Upper lobe of right lung (tissue), 1 donor: ENCODE results near the gene TSBP1. TPM values are rescaled to one million over a fixed set of nuclear protein-coding genes. Genes with fewer than 3 reads are reported as not detected.

Source experiments
- ATAC-seq: fragments of 200-7000 bp; cut with Tn5 transposase; one replicate; pipeline ENCODE4 v1.9.1; 2020; ENCODE audit warnings: mild to moderate bottlenecking, moderate library complexity
- DNase-seq: peaks from one replicate; pipeline ENCODE4 v3.0.0-alpha.2; 2020
- H3K27ac ChIP-seq: fragments of 200-600 bp; one replicate; pipeline ENCODE4 v1.8.0; 2022
- H3K27me3 ChIP-seq: fragments of 200-600 bp; one replicate; pipeline ENCODE4 v1.8.0; 2022; ENCODE audit warnings: mild to moderate bottlenecking
- H3K36me3 ChIP-seq: fragments of 200-600 bp; one replicate; pipeline ENCODE4 v1.8.0; 2022
- H3K4me1 ChIP-seq: fragments of 200-600 bp; one replicate; pipeline ENCODE4 v1.8.0; 2022
- H3K4me3 ChIP-seq: fragments of 200-600 bp; one replicate; pipeline ENCODE4 v1.8.0; 2022; ENCODE audit warnings: mild to moderate bottlenecking
- H3K9me3 ChIP-seq: fragments of 200-600 bp; one replicate; pipeline ENCODE4 v1.8.0; 2022
- intact Hi-C: fragments of 100-400 bp; cut with DNase I; formaldehyde crosslinking; loops from one replicate; pipeline ENCODE4 v1.11.0; 2022
- total RNA-seq: library from RNA; stranded (reverse); fragmentation: NEBNext Ultra II Directional; extraction: Animal tissue kit (Norgen Biotek cat#: 25700); gene quantifications from one replicate; pipeline ENCODE4 v1.2.1, GENCODE V29; 2021
- TF ChIP-seq, protein P1 (sequence below): fragments of 200-600 bp; IDR thresholded peaks from one replicate; pipeline ENCODE4 v1.8.0; 2022; ENCODE audit warnings: antibody characterized with exemption
- donor health status: DM: no; HTN: yes; CAD: no; lungs with severe emphysema.

The TSBP1 gene
- total RNA-seq, 1 donor from 2014 or later: not detected

DNA sequence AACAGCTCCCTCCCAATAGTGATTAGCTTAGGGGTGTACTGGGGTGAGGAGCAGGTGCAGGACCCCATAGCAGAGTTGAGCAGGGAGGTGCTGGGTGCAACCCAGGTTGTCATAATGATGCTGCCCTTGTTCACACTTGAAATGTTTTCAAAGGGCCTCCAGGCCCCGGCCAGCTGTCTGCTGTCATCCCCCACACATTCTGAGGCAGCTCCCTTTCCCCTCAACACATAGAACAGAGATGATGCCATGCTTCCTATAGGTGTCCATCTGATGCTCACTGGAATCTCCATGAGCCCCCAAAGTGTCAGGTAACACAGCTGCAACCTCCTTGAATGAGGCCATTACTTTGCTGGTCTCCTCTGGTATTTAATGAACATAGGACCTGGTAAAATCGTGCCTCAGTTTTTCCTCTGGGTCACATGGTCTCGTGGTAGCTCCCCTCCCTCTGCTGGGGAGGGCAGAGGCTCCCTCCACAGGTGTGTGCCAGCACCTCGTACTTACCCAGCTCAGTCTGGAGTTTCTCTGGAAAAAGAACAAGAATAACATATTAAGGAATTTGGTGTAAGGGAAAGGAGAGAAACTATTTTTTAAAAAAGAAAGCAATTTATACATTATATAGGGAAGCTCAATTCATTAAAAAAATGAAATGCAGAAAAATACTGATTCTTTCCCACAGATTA is 29.7 kb upstream of the TSBP1 start:
- intact Hi-C loops: no loop called here
- DNase-seq: no peak
- Histone ChIP-seq H3K4me3 (no peak overlapping the region), H3K27ac (no peak overlapping the region), H3K27me3 (peaks cover 35% of the 10 kb centered on the region), H3K4me1 (no peaks in the 10 kb centered on the region), H3K9me3 (no peaks in the 10 kb centered on the region), H3K36me3 (no peaks in the 10 kb centered on the region)
- ATAC-seq: no peak
- TF ChIP-seq, protein P1, sequence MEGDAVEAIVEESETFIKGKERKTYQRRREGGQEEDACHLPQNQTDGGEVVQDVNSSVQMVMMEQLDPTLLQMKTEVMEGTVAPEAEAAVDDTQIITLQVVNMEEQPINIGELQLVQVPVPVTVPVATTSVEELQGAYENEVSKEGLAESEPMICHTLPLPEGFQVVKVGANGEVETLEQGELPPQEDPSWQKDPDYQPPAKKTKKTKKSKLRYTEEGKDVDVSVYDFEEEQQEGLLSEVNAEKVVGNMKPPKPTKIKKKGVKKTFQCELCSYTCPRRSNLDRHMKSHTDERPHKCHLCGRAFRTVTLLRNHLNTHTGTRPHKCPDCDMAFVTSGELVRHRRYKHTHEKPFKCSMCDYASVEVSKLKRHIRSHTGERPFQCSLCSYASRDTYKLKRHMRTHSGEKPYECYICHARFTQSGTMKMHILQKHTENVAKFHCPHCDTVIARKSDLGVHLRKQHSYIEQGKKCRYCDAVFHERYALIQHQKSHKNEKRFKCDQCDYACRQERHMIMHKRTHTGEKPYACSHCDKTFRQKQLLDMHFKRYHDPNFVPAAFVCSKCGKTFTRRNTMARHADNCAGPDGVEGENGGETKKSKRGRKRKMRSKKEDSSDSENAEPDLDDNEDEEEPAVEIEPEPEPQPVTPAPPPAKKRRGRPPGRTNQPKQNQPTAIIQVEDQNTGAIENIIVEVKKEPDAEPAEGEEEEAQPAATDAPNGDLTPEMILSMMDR: no peak

DNA sequence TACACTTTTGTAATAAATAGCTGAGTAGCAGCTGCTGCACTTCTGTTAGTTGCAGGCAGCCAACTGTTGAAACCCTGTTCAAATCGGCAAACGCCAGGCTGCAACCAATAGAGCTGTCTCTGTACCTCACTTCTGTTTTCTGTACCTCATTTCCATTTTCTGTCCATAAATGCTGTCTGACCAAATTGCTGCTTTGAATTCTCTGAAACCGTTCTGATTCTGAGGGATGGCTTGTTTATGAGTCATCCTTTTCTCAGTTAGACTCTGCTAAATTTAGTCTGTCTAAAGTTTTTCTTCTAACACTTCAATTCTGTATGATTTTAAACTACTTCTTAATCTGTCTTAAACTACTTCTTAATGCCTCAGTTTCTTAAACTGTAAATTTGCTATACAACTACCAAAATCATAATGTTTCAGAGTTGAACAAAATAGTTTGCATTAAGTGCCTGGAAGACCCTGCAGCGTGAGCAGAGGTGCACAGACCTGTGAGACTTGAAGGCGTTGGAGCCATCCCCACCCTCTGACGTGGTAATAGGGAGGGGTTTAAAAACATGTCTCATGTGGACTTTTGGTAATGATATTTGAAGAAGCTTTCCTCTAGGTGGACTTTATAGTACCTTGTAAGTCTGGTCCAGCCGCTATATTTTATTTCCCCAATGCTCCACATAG is 25.7 kb upstream of the TSBP1 start:
- no peak for ATAC-seq

DNA sequence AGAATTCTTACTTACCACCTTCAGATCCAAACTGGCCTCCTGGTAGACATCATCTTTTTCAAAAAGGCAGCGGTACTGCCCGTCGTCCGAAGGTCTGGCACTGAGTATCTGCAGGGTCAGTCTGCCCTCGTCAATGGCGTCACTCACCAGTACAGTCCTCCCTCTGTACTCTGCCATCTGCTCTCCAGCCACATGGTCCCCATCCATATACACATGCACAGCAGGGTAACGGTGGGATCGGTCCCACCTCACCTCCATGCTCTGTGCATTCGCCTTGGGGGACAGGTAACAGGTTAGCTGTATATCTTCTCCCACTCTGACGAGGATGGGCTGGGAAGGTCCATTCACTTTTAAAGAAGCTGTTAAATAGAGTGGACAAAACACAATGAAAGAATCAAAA is 24.3 kb upstream of the TSBP1 start:
- intact Hi-C loops: no loop called here

More for the DNA sequence above, 25.7 kb upstream of the TSBP1 start:
- Histone ChIP-seq H3K27me3 (peaks cover 7% of the 10 kb centered on the region), H3K4me3 (no peak overlapping the region), H3K4me1 (no peaks in the 10 kb centered on the region), H3K27ac (no peak overlapping the region), H3K9me3 (no peaks in the 10 kb centered on the region), H3K36me3 (no peaks in the 10 kb centered on the region)
- intact Hi-C loops: no loop called here
- DNase-seq: no peak
- TF ChIP-seq, protein P1: no peak

DNA sequence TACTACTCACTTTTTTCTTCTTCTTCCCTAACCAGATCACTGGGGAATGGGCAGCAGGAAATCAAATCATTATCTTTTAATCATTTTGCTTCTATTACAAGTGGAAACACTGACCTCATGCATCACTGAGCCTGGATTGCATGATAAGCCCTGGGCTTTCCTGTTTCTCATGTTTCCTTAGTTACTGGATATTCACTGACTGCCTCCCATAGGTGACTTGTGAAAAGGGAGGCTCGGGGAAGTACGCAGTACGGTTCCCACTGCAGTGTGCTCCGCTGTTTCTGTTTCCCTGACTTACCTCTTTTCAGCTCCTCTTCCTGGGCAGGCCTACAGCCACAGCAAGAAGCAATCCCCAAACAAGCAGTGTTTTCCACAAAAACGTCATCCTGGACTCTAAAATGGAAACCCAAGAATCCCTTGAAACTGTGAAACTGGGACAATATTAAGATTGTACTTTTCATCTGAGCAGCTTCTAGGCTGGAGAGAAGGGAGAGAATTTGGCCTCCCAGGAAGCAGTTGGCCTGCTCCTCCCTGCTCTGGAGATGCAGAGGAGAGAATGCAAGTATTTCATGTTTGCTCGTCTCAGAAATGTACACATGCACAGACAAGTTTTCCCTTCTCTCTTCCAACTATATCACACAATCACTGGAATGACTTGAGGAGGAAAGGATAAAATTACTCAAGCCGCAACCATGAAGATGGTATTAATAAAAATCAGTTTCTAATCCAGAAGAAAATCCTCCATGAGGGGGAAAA is 22.1 kb upstream of the TSBP1 start:
- DNase-seq: no peak
- intact Hi-C loops: no loop called here
- no peaks in the 10 kb centered on the region for H3K9me3 ChIP-seq
- H3K4me3 ChIP-seq: no peak overlapping the region
- H3K27me3 ChIP-seq: peaks cover 7% of the 10 kb centered on the region
- H3K4me1 ChIP-seq: no peaks in the 10 kb centered on the region
- ATAC-seq: peak; percentile 56
- TF ChIP-seq, protein P1: no peak
- H3K27ac ChIP-seq: peak overlapping the region; percentile 3
- no peaks in the 10 kb centered on the region for H3K36me3 ChIP-seq

More for the DNA sequence above, 24.3 kb upstream of the TSBP1 start:
- no peak overlapping the region for H3K27ac ChIP-seq
- no peak for ATAC-seq
- no peak for DNase-seq
- H3K9me3 ChIP-seq: no peaks in the 10 kb centered on the region
- peaks cover 7% of the 10 kb centered on the region for H3K27me3 ChIP-seq
- H3K4me3 ChIP-seq: no peak overlapping the region
- H3K36me3 ChIP-seq: no peaks in the 10 kb centered on the region
- TF ChIP-seq, protein P1: no peak
- no peaks in the 10 kb centered on the region for H3K4me1 ChIP-seq

DNA sequence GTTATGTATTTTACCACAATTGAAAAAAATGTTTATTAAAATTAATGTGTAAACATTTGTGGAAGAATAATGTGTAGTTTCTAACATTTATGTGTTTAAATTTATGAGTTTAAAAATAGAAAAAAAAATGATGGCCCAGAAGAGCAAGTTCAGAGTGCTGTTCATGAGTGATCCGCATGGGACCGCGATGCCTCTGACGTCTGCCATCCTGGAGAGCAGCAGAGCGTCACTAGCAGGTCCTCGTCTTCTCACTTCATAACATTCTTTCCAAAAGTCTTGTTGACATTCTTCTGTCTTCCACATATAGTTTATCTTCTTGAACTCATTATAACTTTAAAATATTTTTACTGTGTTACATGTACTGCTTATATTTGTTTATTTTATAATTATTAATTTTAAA is 19.8 kb upstream of the TSBP1 start:
- Histone ChIP-seq H3K27ac (no peak overlapping the region), H3K4me1 (no peaks in the 10 kb centered on the region), H3K9me3 (no peaks in the 10 kb centered on the region), H3K4me3 (no peak overlapping the region), H3K36me3 (no peaks in the 10 kb centered on the region), H3K27me3 (no peaks in the 10 kb centered on the region)
- DNase-seq: no peak
- TF ChIP-seq, protein P1: no peak
- intact Hi-C loops: no loop called here
- no peak for ATAC-seq
